Activated CD8-positive, alpha-beta memory T cell treated with anti-CD3 and anti-CD28 coated beads for 36 hours (primary cell): ENCODE data around the gene GPR52. TPM values are rescaled to one million over a fixed set of nuclear protein-coding genes. Genes with fewer than 3 reads are reported as not detected.
"Not testable (repeated sequence)": the region's sequence is repeated elsewhere in the genome, so short reads cannot be mapped to it uniquely, and the experiment has no call there.

Experiments
- CTCF ChIA-PET: fragments of 350-600 bp; sonication (Branson Sonifier 250); formaldehyde crosslinking; loops from one replicate; lab custom pipeline; 2021; ENCODE audit warnings: antibody characterized with exemption; lab: Charles Lee
- POLR2A ChIA-PET: fragments of 350-600 bp; sonication (Branson Sonifier 250); formaldehyde crosslinking; loops from one replicate; lab custom pipeline; 2021; ENCODE audit warnings: antibody characterized with exemption; lab: Charles Lee
- total RNA-seq, 2 experiments: library from RNA; stranded (reverse); gene quantifications; one replicate each; pipeline ENCODE4 v1.2.3, GENCODE V29; 2021

Gene GPR52, protein sequence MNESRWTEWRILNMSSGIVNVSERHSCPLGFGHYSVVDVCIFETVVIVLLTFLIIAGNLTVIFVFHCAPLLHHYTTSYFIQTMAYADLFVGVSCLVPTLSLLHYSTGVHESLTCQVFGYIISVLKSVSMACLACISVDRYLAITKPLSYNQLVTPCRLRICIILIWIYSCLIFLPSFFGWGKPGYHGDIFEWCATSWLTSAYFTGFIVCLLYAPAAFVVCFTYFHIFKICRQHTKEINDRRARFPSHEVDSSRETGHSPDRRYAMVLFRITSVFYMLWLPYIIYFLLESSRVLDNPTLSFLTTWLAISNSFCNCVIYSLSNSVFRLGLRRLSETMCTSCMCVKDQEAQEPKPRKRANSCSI
- total RNA-seq: under 1 TPM; 0.44 to 0.55 TPM

DNA sequence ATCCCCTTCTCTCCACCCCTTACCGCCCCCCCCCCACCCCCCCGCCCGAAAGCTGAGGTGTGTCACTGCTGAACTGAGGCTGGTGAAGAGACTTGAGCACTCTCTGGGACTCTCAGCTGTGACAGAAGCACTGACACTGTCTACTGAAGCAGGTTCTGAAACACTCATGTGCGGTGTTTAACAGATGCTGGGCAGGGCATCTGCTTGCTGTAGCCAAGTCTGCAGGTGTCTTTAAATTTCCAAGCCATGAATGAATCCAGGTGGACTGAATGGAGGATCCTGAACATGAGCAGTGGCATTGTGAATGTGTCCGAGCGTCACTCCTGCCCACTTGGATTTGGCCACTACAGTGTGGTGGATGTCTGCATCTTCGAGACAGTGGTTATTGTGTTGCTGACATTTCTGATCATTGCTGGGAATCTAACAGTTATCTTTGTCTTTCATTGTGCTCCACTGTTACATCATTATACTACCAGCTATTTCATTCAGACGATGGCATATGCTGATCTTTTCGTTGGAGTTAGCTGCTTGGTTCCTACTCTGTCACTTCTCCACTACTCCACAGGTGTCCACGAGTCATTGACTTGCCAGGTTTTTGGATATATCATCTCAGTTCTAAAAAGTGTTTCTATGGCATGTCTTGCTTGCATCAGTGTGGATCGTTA lies at the start of gene GPR52:
Gene GPR52, plus strand, starts transcription at position 99 of the 665 bp plus-strand sequence. Its CDS starts 148 bp downstream, at position 247.
- ChIA-PET CTCF (no interaction called here), POLR2A (no interaction called here)

DNA sequence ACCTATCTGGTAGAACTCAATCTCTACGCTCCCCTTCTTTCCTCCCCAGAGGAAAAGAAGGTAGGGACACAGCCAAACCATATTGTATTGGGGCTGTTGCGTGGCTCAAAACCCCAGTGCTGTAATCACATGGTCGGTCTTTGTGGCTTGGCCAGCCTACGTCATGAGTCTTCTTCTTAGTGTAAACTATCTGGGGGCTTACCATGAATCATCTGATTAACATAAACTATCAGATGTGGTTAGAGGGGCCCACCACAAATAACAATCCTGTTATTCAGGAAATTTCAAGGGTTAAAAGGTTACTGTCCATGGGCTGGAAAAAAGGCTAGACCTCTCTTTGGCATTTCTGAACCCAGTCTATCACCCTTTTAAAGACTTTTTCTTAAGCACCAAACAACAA lies 49.5 kb upstream of the GPR52 start:
- POLR2A ChIA-PET: no interaction called here

DNA sequence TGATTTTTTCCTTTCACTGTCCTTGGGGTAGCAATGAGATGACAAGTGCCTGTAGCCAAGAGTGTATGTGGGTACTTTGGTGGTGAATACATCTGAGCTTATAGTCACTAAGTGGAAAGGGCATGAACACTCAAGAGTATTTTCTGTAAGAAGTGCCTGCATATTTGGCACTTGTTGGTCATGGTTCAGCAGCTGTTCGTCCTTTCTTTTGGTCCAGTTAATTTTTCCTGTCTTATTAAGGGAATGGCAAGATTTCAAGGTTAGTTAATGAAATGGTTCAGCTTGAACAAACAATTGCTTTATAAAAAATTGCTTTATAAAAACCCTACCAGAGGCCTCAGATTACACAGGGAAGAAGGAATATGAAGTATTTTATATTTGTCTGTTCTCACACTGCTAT lies 48.6 kb upstream of the GPR52 start:
- ChIA-PET CTCF (no interaction called here), POLR2A (no interaction called here)

More for the DNA sequence above, 49.5 kb upstream of the GPR52 start:
- CTCF ChIA-PET: no interaction called here

DNA sequence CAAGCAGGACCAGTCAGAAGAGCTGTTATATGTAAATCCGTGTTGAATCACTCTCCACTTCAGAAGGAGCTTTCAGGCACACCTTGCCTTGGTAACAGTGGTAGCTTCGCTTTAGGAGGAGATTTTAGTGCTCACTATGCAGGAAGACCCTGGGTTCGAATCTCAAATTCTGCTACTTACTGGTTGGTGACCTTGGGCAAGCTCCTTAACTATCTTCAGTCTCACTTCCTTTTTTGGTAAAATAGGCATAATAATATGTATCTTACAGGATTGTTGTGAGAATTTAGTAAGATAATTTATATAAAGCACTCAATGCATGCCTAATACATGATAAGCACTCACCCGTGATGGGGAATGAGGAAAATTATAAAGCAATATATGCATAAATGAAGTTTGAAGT lies 46.7 kb upstream of the GPR52 start:
- CTCF ChIA-PET: no interaction called here
- POLR2A ChIA-PET: no interaction called here

DNA sequence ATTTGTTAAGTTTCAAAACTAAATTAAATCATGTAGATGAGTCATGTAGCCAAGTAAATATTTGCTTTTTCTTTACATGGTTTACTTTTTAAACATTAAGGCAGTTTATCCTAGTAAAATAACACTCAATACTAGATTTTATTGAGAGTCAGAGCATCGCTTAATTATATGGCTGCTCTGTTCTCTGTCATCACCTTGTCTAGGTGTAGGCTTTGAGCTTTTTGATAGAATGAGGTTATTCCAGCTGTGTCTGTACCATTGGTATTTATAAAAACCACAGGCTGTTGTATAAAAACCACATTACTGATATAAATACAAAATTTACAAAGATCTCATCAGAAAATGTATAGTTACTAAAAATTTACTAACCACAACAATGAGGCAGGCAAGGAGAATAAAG lies 42.5 kb upstream of the GPR52 start:
- ChIA-PET POLR2A (no interaction called here), CTCF (no interaction called here)

DNA sequence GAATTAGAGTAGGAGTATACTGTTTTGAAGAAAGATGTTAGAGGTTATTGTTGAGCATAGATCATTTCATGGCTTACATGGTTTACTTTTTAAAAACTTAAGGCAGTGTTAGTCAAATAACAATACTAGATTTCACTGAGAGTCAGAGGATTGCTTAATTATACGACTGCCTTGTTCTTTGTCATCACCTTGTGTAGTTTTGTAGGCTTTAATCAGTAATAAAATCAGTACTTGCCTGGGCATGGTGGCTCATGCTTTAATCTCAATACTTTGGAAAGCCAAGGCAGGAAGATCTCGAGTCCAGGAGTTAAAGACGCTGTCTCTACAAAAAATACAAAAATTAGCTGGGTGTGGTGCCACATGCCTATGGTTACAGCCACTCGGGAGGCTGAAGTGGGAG lies 41.3 kb upstream of the GPR52 start:
- ChIA-PET CTCF (interaction anchor here (0.6 kb wide), 1 partner anchor 733 kb away, joined by 3 read pairs; no protein-coding TSS in a partner anchor), POLR2A (no interaction called here)

DNA sequence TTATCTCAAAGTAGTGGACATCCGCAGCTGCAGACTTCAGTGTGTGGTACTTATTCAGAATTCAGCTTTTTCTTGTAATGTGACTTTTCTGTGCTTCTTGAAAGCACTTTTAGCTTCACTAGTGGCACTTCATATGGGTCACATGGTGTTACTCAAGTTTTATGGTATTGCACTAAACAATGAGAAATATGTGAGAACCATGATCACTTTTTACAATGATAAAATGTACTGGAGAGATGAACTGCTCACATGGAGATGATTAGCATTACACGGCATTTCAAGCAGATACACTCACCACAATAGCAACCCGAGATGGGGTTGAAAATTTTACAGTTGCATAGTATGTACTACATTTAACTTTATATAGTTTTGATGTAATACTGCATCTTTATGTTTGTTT lies 40.1 kb upstream of the GPR52 start:
- ChIA-PET POLR2A (no interaction called here), CTCF (no interaction called here)

DNA sequence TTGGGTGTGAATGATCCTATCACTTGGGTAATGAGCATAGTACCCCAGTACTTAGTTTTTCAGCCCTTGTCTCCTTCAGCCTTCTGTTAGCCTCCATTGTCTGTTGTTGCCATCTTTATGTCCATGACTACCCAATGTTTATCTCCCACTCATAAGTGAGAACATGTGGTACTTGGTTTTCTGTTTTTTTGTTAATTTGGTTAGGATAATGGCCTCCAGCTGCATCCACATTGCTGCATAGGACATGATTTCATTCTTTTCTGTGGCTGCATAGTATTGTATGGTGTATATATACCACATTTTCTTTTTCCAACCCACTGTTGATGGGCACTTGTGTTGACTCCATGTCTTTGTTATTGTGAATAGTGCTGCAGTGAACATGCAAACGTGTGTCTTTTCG lies 39.6 kb upstream of the GPR52 start:
- CTCF ChIA-PET: no interaction called here
- POLR2A ChIA-PET: no interaction called here

DNA sequence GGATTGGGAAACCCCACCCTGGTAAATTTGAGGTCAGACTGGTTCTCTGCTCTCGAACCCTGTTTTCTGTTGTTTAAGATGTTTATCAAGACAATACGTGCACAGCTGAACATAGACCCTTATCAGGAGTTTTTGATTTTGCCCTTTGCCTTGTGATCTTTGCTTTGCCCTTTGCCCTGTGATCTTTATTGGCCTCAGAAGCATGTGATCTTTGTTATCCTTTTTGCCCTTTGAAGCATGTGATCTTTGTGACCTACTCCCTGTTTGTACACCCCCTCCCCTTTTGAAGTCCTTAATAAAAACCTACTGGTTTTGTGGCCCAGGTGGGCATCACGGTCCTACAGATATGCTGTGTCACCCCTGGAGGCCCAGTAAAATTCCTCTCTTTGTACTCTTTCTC lies 38.0 kb upstream of the GPR52 start:
- CTCF ChIA-PET, POLR2A ChIA-PET: not testable (repeated sequence)

DNA sequence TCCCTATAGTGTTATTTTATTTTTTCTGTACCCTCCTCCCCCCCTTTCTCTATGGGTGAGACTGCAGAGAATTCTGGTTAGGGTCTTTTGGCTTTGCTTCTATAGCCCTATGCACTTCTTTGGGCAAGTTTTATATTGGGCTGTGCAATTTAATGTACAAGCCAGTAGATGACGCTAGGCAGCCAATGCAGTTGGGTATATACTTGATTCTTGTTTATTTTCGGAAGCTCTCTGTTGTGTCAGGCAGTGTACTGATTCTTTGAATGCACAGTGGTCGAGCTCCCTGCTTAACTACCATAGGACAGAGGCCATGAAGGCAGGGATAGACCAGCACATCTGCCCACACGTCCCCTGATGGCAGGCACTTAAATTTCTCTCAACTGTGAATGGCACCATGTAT lies 34.1 kb upstream of the GPR52 start:
- POLR2A ChIA-PET: no interaction called here

DNA sequence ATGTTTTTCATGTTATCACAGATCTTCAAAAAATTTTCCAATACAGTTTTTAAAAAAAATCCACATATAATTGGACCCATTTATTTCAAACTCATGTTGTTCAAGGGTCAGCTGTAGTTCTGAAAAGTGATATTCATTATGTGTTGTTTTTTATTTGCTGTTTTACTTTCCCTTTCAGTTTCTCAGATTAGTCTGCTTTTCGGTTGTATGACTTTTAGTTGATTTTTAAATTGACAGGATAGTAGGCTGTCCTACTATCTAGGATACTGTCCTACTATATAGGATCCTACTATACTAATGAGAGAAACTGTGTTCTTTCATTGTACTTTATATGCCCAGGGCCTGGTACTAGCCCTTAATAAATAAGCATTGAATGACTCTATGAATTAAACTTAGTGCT lies 33.6 kb upstream of the GPR52 start:
- POLR2A ChIA-PET: no interaction called here
- CTCF ChIA-PET: no interaction called here

More for the DNA sequence above, 34.1 kb upstream of the GPR52 start:
- CTCF ChIA-PET: no interaction called here

DNA sequence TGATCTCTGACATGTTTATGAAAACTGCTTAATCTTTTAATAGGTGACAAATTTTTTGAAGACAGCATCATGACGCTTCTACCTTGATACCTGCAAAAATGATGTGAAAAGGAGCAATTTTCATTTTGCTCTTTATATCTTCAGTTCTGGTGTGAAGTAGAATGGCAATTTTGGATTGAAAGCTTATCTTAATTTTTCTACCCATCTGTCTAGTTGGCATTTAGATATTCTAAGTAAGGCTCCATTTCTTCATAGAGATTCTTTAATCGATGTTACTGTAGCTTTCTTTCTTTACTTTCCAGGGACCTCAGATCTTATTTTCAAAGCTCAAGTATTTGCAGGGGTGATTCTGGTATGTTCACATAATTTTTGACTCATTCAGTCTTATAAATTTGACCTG lies 32.3 kb upstream of the GPR52 start:
- CTCF ChIA-PET: no interaction called here
- POLR2A ChIA-PET: interaction anchor here (0.6 kb wide), 1 partner anchor 853 kb away, joined by 3 read pairs; no protein-coding TSS in a partner anchor

DNA sequence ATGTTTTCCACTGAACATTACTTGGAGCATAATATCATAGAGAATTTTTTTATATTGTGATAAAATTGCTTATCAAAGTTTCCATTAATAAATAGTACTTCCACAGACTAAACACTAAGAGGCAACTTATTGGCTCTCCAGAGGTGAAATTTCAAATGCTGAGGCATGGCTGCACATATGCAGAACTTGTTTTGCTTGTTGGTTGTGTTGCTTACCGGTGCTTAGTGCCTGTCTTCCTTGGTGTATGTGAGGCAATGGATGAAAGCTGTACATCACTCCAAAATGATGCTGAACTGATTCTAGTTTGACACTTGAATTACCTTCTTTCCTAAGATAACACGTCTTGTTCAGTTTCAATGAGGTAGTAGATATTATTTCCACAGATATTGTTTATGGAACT lies 29.8 kb upstream of the GPR52 start:
- CTCF ChIA-PET: interaction anchor here (0.6 kb wide), 1 partner anchor 1165 kb away, joined by 4 read pairs; no protein-coding TSS in a partner anchor
- POLR2A ChIA-PET: no interaction called here

DNA sequence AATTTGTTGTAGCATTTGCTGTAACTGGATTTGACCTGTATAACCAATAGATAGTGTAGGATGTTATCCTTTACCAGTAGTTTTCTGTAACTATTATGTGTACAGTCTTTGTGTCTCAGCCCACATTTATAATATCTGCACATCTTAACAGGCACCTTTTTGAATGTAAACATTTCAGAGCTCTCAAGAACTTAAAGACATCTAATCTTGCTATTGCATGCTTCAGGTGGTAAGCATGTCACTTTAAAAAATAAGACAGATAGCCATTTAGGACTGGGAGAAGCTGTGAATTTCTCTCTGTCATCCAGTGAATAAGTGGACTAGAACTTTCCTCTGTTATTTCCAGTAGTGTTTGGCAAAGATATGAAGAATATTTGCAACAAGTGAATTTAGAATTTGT lies 22.6 kb upstream of the GPR52 start:
- CTCF ChIA-PET: no interaction called here
- POLR2A ChIA-PET: no interaction called here

DNA sequence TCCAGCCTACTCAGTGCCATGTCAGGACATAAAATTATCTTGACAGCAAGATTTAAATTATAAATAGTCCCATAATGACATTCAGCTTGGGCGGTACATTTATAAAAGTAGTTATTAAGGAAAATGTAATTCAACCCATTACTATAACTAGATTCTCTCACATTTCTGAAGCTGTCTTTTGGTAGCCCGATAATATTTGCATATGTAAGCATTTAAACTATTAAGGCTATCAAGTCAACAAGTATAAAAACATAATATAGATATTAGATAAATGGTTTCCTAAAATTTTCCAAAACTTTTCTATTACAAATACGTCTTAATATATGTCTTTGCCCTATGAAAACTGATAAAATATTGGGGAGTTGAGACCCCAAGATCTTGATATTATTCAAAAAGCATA lies 21.6 kb upstream of the GPR52 start:
- ChIA-PET POLR2A (no interaction called here), CTCF (no interaction called here)

DNA sequence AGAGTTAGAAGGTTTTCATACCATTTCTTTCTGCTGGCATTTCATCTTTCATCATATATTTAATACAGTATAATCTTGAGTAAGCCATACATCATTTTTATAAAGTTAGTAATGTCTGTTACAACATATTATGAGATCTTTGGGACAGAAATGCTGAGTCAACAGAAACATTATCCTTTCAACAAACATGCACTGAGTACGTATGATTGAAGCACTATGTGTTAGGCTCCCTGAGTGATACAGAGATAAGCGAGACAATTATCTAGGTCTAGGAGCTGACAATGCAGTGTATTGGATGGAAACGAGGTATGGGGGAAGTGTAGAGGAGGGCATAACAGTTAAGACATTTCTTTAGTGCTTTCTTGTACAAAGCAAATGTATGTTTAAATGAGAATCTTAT lies 19.7 kb upstream of the GPR52 start:
- CTCF ChIA-PET: no interaction called here
- POLR2A ChIA-PET: no interaction called here

DNA sequence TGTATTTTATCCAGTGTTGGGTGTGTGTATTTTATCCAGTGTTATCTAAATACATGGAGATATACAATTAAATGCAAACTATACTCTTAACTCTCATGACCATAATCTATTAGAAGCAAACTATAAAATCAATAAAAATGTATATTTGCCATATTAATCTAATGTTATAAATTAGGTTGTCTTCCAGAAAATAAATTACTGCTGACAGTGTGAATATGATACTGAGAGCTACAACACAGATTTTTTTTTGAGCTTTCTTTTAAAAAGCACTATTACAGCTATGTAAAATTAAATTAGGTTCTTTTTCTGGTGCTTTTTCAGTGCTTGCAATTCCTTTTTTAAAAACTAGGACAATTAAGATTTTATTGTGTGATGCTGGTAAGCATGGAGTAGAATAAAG lies 19.0 kb upstream of the GPR52 start:
- CTCF ChIA-PET: no interaction called here
- POLR2A ChIA-PET: no interaction called here

DNA sequence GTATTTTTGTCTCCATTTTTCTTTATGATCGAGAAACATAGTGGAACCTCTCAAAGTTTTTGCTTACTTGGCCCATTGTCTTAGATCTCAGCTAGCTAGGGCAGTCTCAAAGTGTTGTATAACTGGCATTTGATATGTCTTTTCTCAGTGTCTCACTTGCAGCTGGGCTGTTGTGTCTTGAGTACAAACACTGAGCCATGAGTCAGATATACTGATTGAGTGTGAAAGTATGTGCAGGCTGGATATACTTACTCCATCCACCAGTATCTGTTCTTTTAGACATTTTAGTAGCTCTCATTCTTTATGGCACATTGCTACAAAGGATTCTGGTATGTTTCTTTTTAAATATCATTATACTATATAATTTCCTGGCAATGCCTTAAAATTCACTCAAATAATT lies 14.3 kb upstream of the GPR52 start:
- ChIA-PET POLR2A (no interaction called here), CTCF (no interaction called here)

DNA sequence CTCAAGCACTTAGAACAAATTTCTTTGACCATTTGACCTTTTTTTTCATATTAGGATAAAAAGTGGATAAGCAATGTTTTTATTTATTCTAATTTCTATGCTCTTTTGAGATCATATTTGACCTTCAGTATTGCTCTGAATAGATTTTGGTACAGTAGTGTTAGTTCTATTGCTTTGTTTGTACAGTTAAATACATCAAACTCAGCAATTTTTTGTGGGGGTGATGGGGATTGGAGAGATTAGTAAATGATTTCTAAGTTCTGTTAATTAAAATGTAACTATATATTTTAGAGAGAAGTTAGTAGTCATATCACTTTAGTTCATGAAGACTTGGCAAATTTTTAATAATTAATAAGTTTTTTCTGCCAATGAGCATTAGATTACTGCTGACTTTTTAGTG lies 2.4 kb upstream of the GPR52 start:
- ChIA-PET CTCF (no interaction called here), POLR2A (no interaction called here)

DNA sequence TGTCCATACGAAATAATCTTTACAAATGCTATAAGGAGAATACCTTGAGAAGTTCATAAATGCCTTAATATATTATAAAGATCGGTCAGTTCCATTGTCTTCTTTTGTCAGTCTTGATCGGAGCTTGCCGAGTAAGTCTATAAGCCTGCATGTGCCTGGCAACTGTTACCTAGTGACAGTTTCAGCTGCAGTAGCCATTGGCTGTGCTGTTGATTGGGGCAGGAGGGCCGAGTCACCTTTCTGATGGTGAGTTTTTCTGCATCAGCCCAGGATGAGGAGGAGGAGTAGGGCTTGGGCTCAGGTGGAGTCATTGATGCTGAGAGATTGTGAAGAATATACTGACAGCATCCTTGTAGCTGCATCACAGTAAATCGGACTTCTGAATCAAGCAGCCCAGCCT lies 1.9 kb upstream of the GPR52 start:
- POLR2A ChIA-PET: no interaction called here
- CTCF ChIA-PET: no interaction called here

DNA sequence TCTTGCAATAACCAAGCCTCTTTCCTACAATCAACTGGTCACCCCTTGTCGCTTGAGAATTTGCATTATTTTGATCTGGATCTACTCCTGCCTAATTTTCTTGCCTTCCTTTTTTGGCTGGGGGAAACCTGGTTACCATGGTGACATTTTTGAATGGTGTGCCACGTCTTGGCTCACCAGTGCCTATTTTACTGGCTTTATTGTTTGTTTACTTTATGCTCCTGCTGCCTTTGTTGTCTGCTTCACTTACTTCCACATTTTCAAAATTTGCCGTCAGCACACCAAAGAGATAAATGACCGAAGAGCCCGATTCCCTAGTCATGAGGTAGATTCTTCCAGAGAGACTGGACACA lies 743 bp downstream of the GPR52 start:
- CTCF ChIA-PET: no interaction called here
- POLR2A ChIA-PET: no interaction called here
